Vagina (tissue), 2 donors: ENCODE measurements around the gene GALNT12. TPM values are rescaled to one million over a fixed set of nuclear protein-coding genes. Genes with fewer than 3 reads are reported as not detected.

ENCODE experiments used
- DNase-seq, 2 donors: peaks; one replicate each; pipeline ENCODE4 v3.0.0-alpha.2; 2017; ENCODE audit errors: extremely low spot score in 2 of 2
- H3K27ac ChIP-seq: fragments of 200-600 bp; sonication (generic); one replicate; pipeline ENCODE4 v1.5.1; 2019
- H3K27me3 ChIP-seq: fragments of 200-600 bp; sonication (generic); one replicate; pipeline ENCODE4 v1.5.1; 2019
- H3K36me3 ChIP-seq, 2 donors: fragments of 200-600 bp; sonication (generic); one replicate each; pipeline ENCODE4 v1.5.1; 2017 to 2019
- H3K4me1 ChIP-seq: fragments of 200-600 bp; sonication (generic); one replicate; pipeline ENCODE4 v1.5.1; 2019
- H3K4me3 ChIP-seq, 2 donors: fragments of 200-600 bp; sonication (generic); 1 replicate in 1 of 2; 2 replicates in 1 of 2; pipeline ENCODE4 v1.5.1; 2016 to 2019
- H3K9me3 ChIP-seq: fragments of 200-600 bp; sonication (generic); one replicate; pipeline ENCODE4 v1.5.1; 2019
- POLR2A ChIP-seq, 2 donors: fragments of 450-650 bp; IDR thresholded peaks; one replicate each; pipeline ENCODE4 v1.6.1; 2017; ENCODE audit warnings: antibody characterized with exemption in 2 of 2, mild to moderate bottlenecking in 2 of 2, moderate library complexity in 2 of 2
- POLR2AphosphoS5 ChIP-seq, 2 donors: sonication (generic); formaldehyde crosslinking; IDR thresholded peaks; one replicate each; pipeline ENCODE4 v1.9.0; 2017; ENCODE audit warnings: antibody characterized with exemption in 2 of 2, mild to moderate bottlenecking in 2 of 2, low read depth in 1 of 2; ENCODE audit not compliant: insufficient read depth in 1 of 2
- intact Hi-C: fragments of 100-400 bp; cut with DNase I; formaldehyde crosslinking; loops from one replicate; pipeline ENCODE4 v1.15.1; 2023
- total RNA-seq: library from RNA; depleted of rRNA; stranded (reverse); fragments of >200 nt; gene quantifications from one replicate; pipeline ENCODE4 v1.2.3, GENCODE V29; 2016
- TF ChIP-seq, protein P1 (sequence below), 3 experiments: fragments of 450-650 bp in 2 of 3; fragments of 200-600 bp in 1 of 3; sonication (generic) in 1 of 3; IDR thresholded peaks; one replicate each; pipeline ENCODE4 v1.5.1; 2017 to 2019; ENCODE audit warnings: antibody characterized with exemption in 3 of 3, mild to moderate bottlenecking in 2 of 3, moderate library complexity in 2 of 3

Gene GALNT12
- total RNA-seq, 1 donor from 2014 or later: 5.4 TPM

DNA sequence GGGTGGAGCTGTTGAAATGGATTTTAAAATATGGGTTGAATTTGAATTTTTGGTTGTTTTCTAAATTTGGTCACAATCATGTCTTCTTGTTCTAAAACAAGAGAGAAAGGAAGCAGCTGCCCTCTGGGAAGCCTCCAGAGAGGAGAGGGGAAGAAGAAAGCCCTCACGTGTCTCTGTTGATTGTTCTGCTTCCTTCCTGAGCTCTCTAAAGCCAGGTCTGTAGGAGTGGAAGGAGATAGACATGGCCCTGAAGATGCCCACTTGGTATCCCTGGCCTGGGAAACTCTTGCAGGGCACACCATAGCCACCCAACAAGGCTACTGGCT is 59.6 kb downstream of the GALNT12 start:
- Histone ChIP-seq H3K27me3 (no peaks in the 10 kb centered on the region), H3K36me3 (no peaks in the 10 kb centered on the region), H3K9me3 (no peaks in the 10 kb centered on the region), H3K27ac (peak overlapping the region; percentile 67), H3K4me1 (peaks cover 55% of the 10 kb centered on the region), H3K4me3 (no peak overlapping the region)
- DNase-seq: no peak
- no peak for TF ChIP-seq POLR2A (IDR thresholded peaks at IDR 0.05)
- TF ChIP-seq, protein P1, sequence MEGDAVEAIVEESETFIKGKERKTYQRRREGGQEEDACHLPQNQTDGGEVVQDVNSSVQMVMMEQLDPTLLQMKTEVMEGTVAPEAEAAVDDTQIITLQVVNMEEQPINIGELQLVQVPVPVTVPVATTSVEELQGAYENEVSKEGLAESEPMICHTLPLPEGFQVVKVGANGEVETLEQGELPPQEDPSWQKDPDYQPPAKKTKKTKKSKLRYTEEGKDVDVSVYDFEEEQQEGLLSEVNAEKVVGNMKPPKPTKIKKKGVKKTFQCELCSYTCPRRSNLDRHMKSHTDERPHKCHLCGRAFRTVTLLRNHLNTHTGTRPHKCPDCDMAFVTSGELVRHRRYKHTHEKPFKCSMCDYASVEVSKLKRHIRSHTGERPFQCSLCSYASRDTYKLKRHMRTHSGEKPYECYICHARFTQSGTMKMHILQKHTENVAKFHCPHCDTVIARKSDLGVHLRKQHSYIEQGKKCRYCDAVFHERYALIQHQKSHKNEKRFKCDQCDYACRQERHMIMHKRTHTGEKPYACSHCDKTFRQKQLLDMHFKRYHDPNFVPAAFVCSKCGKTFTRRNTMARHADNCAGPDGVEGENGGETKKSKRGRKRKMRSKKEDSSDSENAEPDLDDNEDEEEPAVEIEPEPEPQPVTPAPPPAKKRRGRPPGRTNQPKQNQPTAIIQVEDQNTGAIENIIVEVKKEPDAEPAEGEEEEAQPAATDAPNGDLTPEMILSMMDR (IDR thresholded peaks at IDR 0.05): no peak
- peak in 1 of 2 donors; percentile 20 for TF ChIP-seq POLR2AphosphoS5 (IDR thresholded peaks at IDR 0.05; ENCODE audit: insufficient read depth in 1 of 2, low read depth in 1 of 2)
- intact Hi-C loops: no loop called here

DNA sequence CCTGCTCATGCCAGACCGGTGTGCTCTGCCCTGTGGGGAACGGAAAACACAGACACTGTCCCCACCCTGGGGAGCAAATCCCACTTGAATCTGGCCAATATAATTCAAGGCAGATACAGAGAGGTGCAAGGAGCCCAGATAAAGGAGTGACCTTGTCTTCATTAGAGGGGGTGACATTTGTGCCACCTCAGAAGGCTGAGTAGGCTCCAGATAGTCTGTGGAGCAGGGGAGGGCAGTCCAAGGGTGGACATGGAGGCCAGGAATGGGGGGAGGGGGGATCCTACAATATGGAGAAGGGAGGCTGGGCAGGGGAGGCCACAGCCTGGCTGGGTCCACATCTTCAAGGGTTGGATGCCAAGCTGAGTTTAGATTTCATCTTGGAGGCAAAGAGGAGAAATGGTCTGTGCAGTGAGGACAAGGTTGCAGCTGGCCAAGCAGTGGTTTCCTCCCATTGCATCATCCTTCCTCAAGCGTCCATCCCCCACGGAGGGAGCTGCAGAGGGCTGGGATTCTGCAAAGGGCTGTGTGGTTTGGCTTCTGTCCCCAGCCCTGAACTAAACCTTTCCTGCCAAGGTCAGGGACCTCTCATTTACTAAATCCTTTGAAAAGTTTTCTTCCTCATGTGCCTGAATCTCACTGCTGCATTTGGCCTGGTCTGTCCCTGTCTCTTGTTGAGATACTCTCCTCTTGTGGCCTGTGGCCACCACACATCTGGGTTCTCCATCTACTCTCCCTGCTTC is 60.1 kb downstream of the GALNT12 start:
- intact Hi-C loops: no loop called here
- no peaks in the 10 kb centered on the region for H3K36me3 ChIP-seq
- TF ChIP-seq POLR2AphosphoS5 (IDR thresholded peaks at IDR 0.05; ENCODE audit: insufficient read depth in 1 of 2, low read depth in 1 of 2): peak; percentile 51 to 56
- TF ChIP-seq, protein P1 (IDR thresholded peaks at IDR 0.05): no peak
- no peak for TF ChIP-seq POLR2A (IDR thresholded peaks at IDR 0.05)
- DNase-seq: no peak
- no peak overlapping the region for H3K4me3 ChIP-seq
- H3K27me3 ChIP-seq: no peaks in the 10 kb centered on the region
- H3K9me3 ChIP-seq: no peaks in the 10 kb centered on the region
- H3K4me1 ChIP-seq: peaks cover 53% of the 10 kb centered on the region
- peak overlapping the region; percentile 67 for H3K27ac ChIP-seq

DNA sequence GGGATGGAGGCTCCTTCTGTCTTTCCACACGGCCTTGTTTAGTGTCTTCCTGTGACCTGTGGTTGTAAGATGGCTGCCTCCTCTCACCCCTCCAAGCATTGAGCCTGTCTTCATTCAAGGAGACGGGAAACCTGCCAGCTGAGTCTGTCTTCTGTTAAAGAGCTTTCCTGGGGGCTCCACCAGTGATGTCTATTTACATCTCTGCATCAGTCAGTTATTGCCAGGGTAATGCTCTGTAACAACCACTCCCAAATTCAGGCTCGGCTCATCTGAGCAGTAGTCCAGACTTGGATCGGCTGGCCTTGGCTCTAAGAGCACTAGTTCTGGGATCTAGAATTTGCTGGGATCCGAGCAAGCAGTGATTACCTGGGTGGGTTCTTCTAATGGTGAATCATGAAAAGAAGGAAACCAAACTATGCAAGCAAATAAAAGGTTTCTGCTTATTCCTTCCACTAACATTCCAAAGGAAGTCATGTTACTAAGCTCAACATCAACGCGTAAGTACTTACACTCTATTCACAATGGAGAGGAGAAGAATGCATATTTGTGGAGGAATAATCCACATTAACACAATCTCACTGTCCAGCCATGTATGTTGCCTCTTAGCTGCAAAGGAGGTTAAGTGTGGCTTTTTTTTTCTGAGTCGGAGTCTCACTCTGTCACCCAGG is 61.7 kb downstream of the GALNT12 start:
- no peak for DNase-seq
- Histone ChIP-seq H3K9me3 (no peaks in the 10 kb centered on the region), H3K36me3 (no peaks in the 10 kb centered on the region), H3K4me1 (peaks cover 39% of the 10 kb centered on the region), H3K27me3 (no peaks in the 10 kb centered on the region), H3K4me3 (no peak overlapping the region), H3K27ac (no peak overlapping the region)
- no peak for TF ChIP-seq POLR2A (IDR thresholded peaks at IDR 0.05)
- TF ChIP-seq, protein P1 (IDR thresholded peaks at IDR 0.05): no peak
- TF ChIP-seq POLR2AphosphoS5 (IDR thresholded peaks at IDR 0.05; ENCODE audit: insufficient read depth in 1 of 2, low read depth in 1 of 2): no peak
- intact Hi-C loops: no loop called here

DNA sequence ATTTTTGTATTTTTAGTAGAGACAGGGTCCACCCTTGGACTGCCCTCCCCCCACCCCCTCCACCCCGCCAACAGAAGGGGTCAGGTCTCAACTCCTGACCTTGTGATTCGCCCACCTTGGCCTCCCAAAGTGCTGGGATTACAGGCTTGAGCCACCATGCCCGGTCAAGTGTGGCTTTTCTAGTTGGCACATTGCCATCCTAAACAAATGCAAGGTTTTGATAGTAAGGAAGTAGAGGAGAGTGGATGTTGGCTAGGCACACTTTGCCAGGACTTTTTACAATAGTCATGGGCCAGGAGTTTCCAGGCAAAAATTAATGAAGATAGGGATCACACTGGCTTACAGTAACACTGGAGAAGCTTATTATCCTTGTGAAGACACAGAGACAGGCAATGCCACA is 62.4 kb downstream of the GALNT12 start:
- H3K4me1 ChIP-seq: peaks cover 35% of the 10 kb centered on the region
- no peaks in the 10 kb centered on the region for H3K27me3 ChIP-seq
- no peak overlapping the region for H3K4me3 ChIP-seq
- no peak for DNase-seq
- intact Hi-C loops: no loop called here
- TF ChIP-seq POLR2A (IDR thresholded peaks at IDR 0.05) (no peak), POLR2AphosphoS5 (IDR thresholded peaks at IDR 0.05; ENCODE audit: insufficient read depth in 1 of 2, low read depth in 1 of 2) (no peak)
- TF ChIP-seq, protein P1 (IDR thresholded peaks at IDR 0.05): no peak
- H3K36me3 ChIP-seq: no peaks in the 10 kb centered on the region
- H3K9me3 ChIP-seq: no peaks in the 10 kb centered on the region
- H3K27ac ChIP-seq: no peak overlapping the region
